GM19099 (cell line): ENCODE measurements around the gene GSAP.

Experiments used
- POLR2A ChIP-seq: IDR thresholded peaks from 3 replicates; pipeline ENCODE4 v1.6.1; 2011; ENCODE audit warnings: low read depth; ENCODE audit not compliant: insufficient read length; ENCODE audit errors: extremely low read depth

GSAP gene

DNA sequence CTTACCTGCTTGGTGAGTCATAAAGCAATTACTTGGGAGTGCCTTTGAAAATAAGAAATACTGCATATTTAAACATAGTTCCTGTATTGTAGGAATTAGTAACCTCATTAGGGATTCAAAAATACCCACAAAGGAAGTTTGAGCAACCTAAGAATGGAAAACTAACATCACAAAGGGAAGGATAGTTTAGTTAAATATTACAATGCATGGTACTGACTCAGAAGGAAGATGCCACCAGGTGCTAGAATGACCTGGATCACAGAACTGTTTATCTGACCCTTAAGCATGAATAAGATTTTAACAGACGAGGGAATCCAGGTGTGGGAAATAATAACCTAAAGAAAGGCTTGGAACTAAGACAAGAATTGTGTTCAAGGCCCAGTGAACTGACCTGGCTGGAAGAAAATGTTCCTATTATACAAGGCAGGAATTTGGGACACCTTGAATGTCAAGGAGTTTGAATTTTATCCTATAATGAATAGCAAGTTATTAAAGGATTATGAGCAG, 106.4 kb downstream of the GSAP start:
- TF ChIP-seq POLR2A: no peak

DNA sequence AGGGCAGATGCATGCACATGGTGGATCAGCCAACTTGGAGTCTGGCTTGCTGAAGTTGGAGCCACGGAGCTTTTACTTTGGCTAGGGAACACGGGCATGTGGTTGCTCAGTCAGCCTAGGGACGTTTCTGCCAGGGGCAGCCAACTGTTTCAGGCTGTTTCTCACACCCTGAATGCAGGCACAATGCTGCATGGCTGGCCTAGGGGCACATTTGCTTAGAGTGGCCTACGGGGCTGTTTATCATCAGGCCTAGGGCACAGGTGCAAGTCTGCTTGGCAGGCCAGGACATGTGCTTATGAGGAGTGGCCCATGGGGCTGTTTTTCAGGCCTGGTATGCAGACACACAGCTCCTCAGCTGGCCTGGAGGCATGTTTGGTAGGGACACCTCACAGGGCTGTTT, 107.4 kb downstream of the GSAP start:
- TF ChIP-seq POLR2A: no peak

- TF ChIP-seq POLR2A: no peak
Observed at GRCh38 chr7:77306231-77307067, 109.7 kb downstream of the GSAP start.

GRCh38 chr7:77295549-77295948, 120.6 kb downstream of the GSAP start:
- no peak for TF ChIP-seq POLR2A

DNA sequence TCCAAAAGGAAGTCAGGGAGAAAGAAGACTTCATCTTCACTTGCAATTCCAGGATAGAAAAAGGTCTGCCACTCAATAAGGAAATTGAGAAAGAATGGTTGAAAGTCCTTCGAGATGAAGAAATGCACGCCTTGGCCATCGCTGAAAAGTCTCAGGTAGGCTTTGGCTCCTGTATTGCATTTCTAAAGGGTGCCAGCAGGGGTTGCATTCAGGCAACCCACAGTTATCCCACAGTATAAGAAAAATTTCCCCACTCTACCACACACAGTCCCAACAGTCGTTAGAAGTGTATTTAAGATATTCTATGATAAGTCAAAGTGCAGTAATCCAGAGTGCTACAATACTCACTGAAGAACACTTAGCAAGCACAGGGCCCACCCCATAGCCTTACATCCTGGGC, 123.1 kb downstream of the GSAP start:
- TF ChIP-seq POLR2A: no peak

DNA sequence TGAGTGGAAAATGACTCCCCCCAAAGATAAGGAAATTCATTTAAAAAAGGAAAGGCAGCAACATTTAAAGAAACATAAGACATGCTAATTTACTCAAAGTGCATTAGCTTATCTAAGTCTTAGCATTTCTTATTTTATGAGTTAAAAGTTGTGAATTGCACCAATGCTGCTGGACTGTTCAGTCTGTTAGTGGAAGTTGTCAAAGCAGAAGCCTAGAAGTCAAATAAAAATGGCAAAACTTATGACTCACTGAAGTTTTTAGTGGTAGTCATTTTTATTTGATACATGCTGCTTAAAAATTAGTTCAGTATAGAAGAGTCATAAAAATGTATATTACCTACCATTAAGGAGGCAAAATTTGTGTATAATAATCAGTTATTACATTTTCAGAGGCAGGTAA, 125.7 kb downstream of the GSAP start:
- TF ChIP-seq POLR2A: no peak

DNA sequence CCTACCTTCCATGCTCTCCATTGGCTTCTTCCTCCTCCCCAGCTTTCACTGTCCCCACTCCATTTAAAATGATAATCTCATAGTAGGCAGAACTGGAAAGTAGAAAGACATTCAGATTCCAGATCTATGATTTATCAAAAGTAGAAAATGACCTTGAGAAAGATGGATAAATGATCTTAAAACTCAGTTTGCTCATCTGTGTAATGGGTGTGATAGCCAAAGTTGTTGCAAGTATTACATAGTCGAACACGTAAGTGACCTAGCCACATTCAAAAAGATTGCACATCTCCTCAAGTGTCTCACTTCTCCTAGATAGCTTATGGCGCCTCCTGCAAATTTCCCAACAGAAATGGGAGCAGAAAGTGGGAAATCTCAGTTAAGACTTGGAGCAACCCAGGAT, 126.8 kb downstream of the GSAP start:
- TF ChIP-seq POLR2A: no peak

GRCh38 chr7:77288676-77289320, 127.4 kb downstream of the GSAP start:
- TF ChIP-seq POLR2A: no peak

DNA sequence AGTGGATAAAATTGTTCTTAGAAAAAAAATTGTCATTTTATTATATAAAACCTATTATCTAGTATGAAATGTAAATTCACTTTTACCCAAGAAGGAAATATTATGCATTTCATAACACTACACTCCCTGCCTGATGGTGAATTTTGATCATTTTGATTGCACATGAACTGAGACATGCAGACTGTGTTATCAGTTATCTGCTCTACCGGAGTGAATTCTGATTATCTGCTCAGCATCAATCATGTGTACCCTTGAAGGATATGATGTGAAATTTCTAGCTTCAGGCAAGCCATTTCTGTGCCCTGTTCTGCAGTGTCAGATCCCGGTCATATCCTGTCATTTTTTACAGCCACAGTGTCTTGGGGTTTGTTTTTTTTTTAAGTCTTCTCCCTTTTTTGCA, 131.5 kb downstream of the GSAP start:
- no peak for TF ChIP-seq POLR2A

GRCh38 chr7:77284005-77284404, 132.1 kb downstream of the GSAP start:
- TF ChIP-seq POLR2A: no peak

GRCh38 chr7:77282897-77283296, 133.3 kb downstream of the GSAP start:
- no peak for TF ChIP-seq POLR2A

- TF ChIP-seq POLR2A: no peak
Observed at GRCh38 chr7:77281780-77282478, 134.2 kb downstream of the GSAP start.

DNA sequence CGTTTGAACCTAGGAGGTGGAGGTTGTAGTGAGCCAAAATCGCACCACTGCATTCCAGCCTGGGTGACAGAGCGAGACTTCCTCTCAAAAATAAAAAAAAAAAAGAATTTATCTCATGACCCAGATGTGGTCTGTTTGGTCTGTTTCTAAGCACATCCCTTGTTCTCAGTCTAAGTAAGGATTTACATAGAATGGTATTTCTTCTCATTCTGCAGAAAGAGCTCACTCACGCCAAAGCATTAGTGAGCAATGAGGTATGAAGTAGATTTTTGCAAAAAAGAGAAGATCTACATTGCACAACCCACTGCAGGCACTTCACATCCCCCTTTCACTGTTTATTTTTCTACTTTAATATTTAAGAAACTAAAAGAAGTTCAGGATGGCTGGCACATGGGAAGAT, 140.0 kb downstream of the GSAP start:
- no peak for TF ChIP-seq POLR2A

DNA sequence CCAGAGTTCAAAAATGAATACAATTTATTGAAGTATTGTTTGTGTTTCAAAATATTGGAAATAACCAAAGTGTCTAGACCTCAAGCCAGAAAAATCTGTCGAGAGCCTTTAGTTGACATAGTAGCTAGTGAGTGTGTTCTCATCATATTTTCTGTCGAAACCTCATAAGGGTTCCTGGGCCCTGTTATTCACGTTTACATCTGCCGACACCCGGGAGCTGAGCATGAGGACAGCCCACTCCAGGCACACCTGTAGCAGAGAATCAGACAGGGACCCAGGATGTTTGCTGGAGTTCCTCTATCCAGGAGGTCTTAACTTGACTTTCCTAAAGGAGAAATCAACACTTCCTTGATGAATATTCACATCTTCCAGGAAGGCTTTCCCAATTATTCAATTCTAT, 144.4 kb downstream of the GSAP start:
- no peak for TF ChIP-seq POLR2A

DNA sequence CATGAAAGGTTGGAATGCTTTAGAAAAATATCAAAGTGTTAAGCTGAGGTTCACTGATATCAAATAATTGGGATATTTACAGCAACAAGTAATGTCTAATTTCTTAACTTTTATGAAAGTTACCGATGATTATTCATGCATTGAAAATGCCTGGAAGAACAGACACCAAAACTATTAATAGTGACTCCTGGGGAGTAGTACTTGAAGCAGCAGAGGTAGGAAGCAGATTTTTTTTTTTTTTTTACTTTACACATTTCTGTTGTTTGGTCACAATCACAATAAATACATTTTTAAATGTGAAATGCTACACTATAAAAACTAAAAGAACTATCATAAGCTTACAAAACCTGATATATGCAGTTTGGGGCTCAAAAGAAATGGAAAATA, 146.1 kb downstream of the GSAP start:
- no peak for TF ChIP-seq POLR2A
